K562 (cell line): ENCODE measurements around the gene IPPK. TPM values are rescaled to one million over a fixed set of nuclear protein-coding genes. Genes with fewer than 3 reads are reported as not detected.

Experiments
- ATAC-seq: fragments of 200-7000 bp; cut with Tn5 transposase; 3 replicates; pipeline ENCODE4 v1.9.1; 2020; ENCODE audit warnings: moderate library complexity
- BruUV-seq: library from RNA; stranded (reverse); fragments of 400-500 nt; replicated peaks from 2 replicates; lab custom pipeline; 2021; lab: Mats Ljungman, UMichigan
- CTCF ChIA-PET: fragments of 300-600 bp; formaldehyde crosslinking; extraction: SDS; loops from one replicate; lab custom pipeline; 2021; ENCODE audit warnings: low intra/inter-chr PET ratio; lab: Yijun Ruan, JAX
- POLR2A ChIA-PET: fragments of 300-600, 350-650 bp; sonication (Branson Sonifier 250); formaldehyde crosslinking; extraction: SDS; loops from one replicate; lab custom pipeline; 2021; ENCODE audit warnings: antibody characterized with exemption, inconsistent platforms; lab: Yijun Ruan, JAX
- DNase-seq, 4 experiments: peaks; one replicate each; pipeline versions ENCODE4 v3.0.0 to v3.0.0-alpha.2; 2011 to 2018; ENCODE audit warnings: low spot score in 3 of 4, mixed read lengths in 3 of 4; ENCODE audit errors: extremely low read depth in 1 of 4
- FAIRE-seq: peaks from 2 replicates; lab custom pipeline; 2011; peaks lifted over from hg19 to GRCh38; lab: Jason Lieb, UNC
- H2AFZ ChIP-seq: 2 replicates; pipeline ENCODE4 v1.6.0; 2011; ENCODE audit warnings: low read depth, low read length, control low read depth, inconsistent platforms
- H3K27ac ChIP-seq: fragments of 200-600 bp; 3 replicates; pipeline ENCODE4 v1.8.0; 2011; ENCODE audit warnings: low read depth, mild to moderate bottlenecking, control low read depth, inconsistent platforms, low read length, moderate library complexity, mixed read lengths; ENCODE audit errors: extremely low read depth
- H3K27me3 ChIP-seq, 2 experiments: fragments of 300-600 bp in 1 of 2; 2 replicates in 1 of 2; 3 replicates in 1 of 2; pipeline versions ENCODE4 v1.6.0 to v1.8.0; 2011; ENCODE audit warnings: inconsistent platforms in 2 of 2, low read length in 2 of 2, mild to moderate bottlenecking in 1 of 2, mixed read lengths in 1 of 2, moderate library complexity in 1 of 2; ENCODE audit not compliant: control insufficient read depth in 2 of 2, insufficient read depth in 2 of 2
- H3K36me3 ChIP-seq: fragments of 300-600 bp; 3 replicates; pipeline ENCODE4 v1.8.0; 2011; ENCODE audit warnings: mild to moderate bottlenecking, low read length, inconsistent platforms; ENCODE audit not compliant: control insufficient read depth, insufficient read depth
- H3K4me1 ChIP-seq, 2 experiments: fragments of 200-600 bp in 1 of 2; replicated peaks in 1 of 2; 2 replicates in 1 of 2; 3 replicates in 1 of 2; pipeline versions ENCODE4 v1.5.1 to v1.8.0; 2011; ENCODE audit warnings: inconsistent platforms in 2 of 2, low read length in 2 of 2, mild to moderate bottlenecking in 1 of 2, mixed read lengths in 1 of 2, moderate library complexity in 1 of 2; ENCODE audit not compliant: control insufficient read depth in 2 of 2, insufficient read depth in 2 of 2
- H3K4me2 ChIP-seq: 2 replicates; pipeline ENCODE4 v1.6.1; 2011; ENCODE audit warnings: low read length, control low read depth, inconsistent platforms, mixed read lengths; ENCODE audit not compliant: insufficient read depth
- H3K4me3 ChIP-seq: fragments of 200-600 bp; sonication (generic), shearing (Covaris generic); 2 replicates; pipeline ENCODE4 v1.5.1; 2016; ENCODE audit warnings: control low read depth, inconsistent platforms
- H3K79me2 ChIP-seq: fragments of 200-600 bp; 3 replicates; pipeline ENCODE4 v1.8.0; 2011; ENCODE audit warnings: low read length, inconsistent platforms; ENCODE audit not compliant: control insufficient read depth, insufficient read depth
- H3K9ac ChIP-seq, 2 experiments: 2 replicates each; pipeline versions ENCODE4 v1.6.0 to v1.6.1; 2011; ENCODE audit warnings: low read depth in 2 of 2, low read length in 2 of 2, control low read depth in 1 of 2, inconsistent platforms in 1 of 2, mild to moderate bottlenecking in 1 of 2, mixed read lengths in 1 of 2; ENCODE audit not compliant: insufficient read depth in 1 of 2
- H3K9me1 ChIP-seq: one replicate; pipeline ENCODE4 v1.6.0; 2011; ENCODE audit warnings: inconsistent platforms, mild to moderate bottlenecking, low read length, moderate library complexity; ENCODE audit not compliant: control insufficient read depth, insufficient read depth
- H3K9me3 ChIP-seq: replicated peaks from 2 replicates; pipeline ENCODE4 v1.5.1; 2011; ENCODE audit warnings: low read depth, low read length, inconsistent platforms; ENCODE audit not compliant: control insufficient read depth, insufficient read depth
- H4K20me1 ChIP-seq: replicated peaks from 2 replicates; pipeline ENCODE4 v1.6.1; 2011; ENCODE audit warnings: low read length, inconsistent platforms, mixed read lengths; ENCODE audit not compliant: control insufficient read depth, insufficient read depth
- GMEB1 ChIP-seq: fragments of 250-450 bp; sonication (Bioruptor Pico); IDR thresholded peaks from 2 replicates; pipeline ENCODE4 v1.4.0; 2020; ENCODE audit warnings: mild to moderate bottlenecking
- HNRNPL ChIP-seq: fragments of 200-400 bp; formaldehyde crosslinking; IDR thresholded peaks from 2 replicates; pipeline ENCODE4 v1.6.1; 2017; ENCODE audit warnings: low read depth, mild to moderate bottlenecking, low read length
- RCOR1 ChIP-seq, 2 experiments: IDR thresholded peaks; 2 replicates each; pipeline ENCODE4 v1.6.1; 2012; ENCODE audit warnings: low read depth in 2 of 2, low read length in 2 of 2, borderline replicate concordance in 1 of 2, improper control_type of control experiment in 1 of 2
- REST ChIP-seq, 2 experiments: fragments of 450-650 bp; formaldehyde crosslinking in 1 of 2; IDR thresholded peaks; 2 replicates each; pipeline versions ENCODE4 v1.4.0 to v1.6.1; 2014 to 2020; ENCODE audit warnings: mild to moderate bottlenecking in 2 of 2, borderline replicate concordance in 1 of 2, low read depth in 1 of 2
- RUNX1 ChIP-seq: sonication (generic); IDR thresholded peaks from 2 replicates; pipeline ENCODE4 v1.6.1; 2016; ENCODE audit warnings: antibody characterized with exemption, low read depth
- STAG1 ChIP-seq: sonication (generic); formaldehyde crosslinking; IDR thresholded peaks from 2 replicates; pipeline ENCODE4 v1.5.0; 2020; ENCODE audit warnings: missing genetic modification reagents, borderline replicate concordance
- ZBTB7A ChIP-seq: IDR thresholded peaks from 2 replicates; pipeline ENCODE4 v1.6.1; 2011; ENCODE audit warnings: low read depth, mild to moderate bottlenecking, low read length, moderate library complexity, borderline replicate concordance; ENCODE audit not compliant: control insufficient read depth
- ZEB2 ChIP-seq: fragments of 450-650 bp; IDR thresholded peaks from 2 replicates; pipeline ENCODE4 v1.6.1; 2016
- ZFX ChIP-seq: sonication (generic); formaldehyde crosslinking; IDR thresholded peaks from 2 replicates; pipeline ENCODE4 v1.8.0; 2022; ENCODE audit warnings: mild to moderate bottlenecking, missing genetic modification reagents, moderate library complexity
- WGBS: fragments of 100-300 bp; shearing (Covaris generic); methylation state at CpG from one replicate; pipeline ENCODE4 v1.1.6; 2016; ENCODE audit warnings: low coverage, mixed read lengths; ENCODE audit not compliant: insufficient coverage; ENCODE audit errors: missing lambda C conversion rate; 5-methylcytosine and 5-hydroxymethylcytosine counted together
- in situ Hi-C: fragments of 300-500 bp; cut with MboI; formaldehyde crosslinking; loops from 4 replicates; pipeline ENCODE4 v1.15.0; 2018; ENCODE audit warnings: inconsistent platforms, mixed read lengths
- intact Hi-C: fragments of 100-400 bp; cut with micrococcal nuclease; formaldehyde crosslinking; loops from 2 replicates; pipeline ENCODE4 v1.14.2; 2022
- polyA plus RNA-seq, 8 experiments: library from polyadenylated mRNA; depleted of rRNA in 4 of 8; stranded (reverse) in 5 of 8; unstranded in 3 of 8; fragments of >200 nt; fragmentation: Nextera tagmentation in 2 of 8; fragmentation: Illumina TruSeq in 1 of 8; extraction: Ambion mirVana in 2 of 8; extraction: Trizol in 1 of 8; gene quantifications; 2 replicates each; pipeline versions ENCODE4 v1.2.1 to v1.2.3, GENCODE V29; 2011 to 2014; ENCODE audit warnings: inconsistent platforms in 1 of 8, missing spikeins in 1 of 8
- total RNA-seq, 7 experiments: library from RNA; depleted of rRNA in 6 of 7; stranded (reverse); fragments of >200 nt in 6 of 7; fragmentation: Illumina TruSeq in 2 of 7; extraction: Trizol in 2 of 7; gene quantifications; 2 replicates each; pipeline versions ENCODE4 v1.2.1 to v1.2.3, GENCODE V29; 2011 to 2021; ENCODE audit warnings: low replicate concordance in 1 of 7
- TF ChIP-seq, protein P1 (sequence below): fragments of 450-650 bp; formaldehyde crosslinking; IDR thresholded peaks from 2 replicates; pipeline ENCODE4 v1.4.0; 2020; ENCODE audit warnings: mild to moderate bottlenecking, moderate library complexity

IPPK gene
- total and polyA plus RNA-seq, 9 of the 15 experiments (the other 6 are each of a cell fraction or from before 2014, with no cell fraction given): 3.1 to 22.2 (median 11.2) TPM

DNA sequence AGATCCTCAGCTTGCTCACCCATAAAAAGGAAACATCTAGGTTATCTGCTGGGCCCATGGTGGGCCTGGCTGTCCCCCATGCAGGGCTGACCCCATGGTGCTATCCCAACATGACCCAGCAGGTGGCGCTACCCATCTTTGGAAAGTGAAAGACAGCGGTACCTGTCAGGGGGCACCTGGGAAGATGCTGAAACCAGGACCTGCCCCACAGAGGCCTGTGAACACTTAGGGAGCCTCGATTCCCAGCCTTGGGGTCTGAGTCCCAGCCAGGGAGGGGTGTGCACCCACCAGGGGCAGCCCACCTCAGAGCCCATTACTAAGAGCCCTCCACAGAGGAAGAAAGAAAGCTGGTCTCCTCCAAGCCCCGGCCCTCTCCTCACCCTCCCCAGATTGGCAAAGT is 46.6 kb upstream of the IPPK start:
- POLR2A ChIA-PET: interaction anchor here (0.6 kb wide), 2 partner anchors 41 to 231 kb away, joined by 3 read pairs; no protein-coding TSS in a partner anchor
- FAIRE-seq (peak; percentile 88), ATAC-seq (peak; percentile 95), DNase-seq (peak; percentile 70 to 82 (median 78))
- no peaks in the 10 kb centered on the region for H3K9me1 ChIP-seq
- CTCF ChIA-PET: interaction anchor here (0.7 to 2.9 kb wide), 2 partner anchors 74 to 416 kb away, joined by 3 to 26 read pairs; no protein-coding TSS in a partner anchor
- H3K4me1 ChIP-seq: peaks cover 8 to 19% of the 10 kb centered on the region in 2 experiments
- H3K9ac ChIP-seq: no peak overlapping the region
- no peak overlapping the region for H3K4me3 ChIP-seq
- no peaks in the 10 kb centered on the region; the same call in 2 of the 3 replicates for H3K79me2 ChIP-seq
- H3K27me3 ChIP-seq: no peaks in the 10 kb centered on the region
- BruUV-seq: no TSS peak
- peaks cover 96% of the 10 kb centered on the region; the same call in 2 of the 3 replicates for H3K36me3 ChIP-seq
- H2AFZ ChIP-seq: no peak overlapping the region
- 18% methylated on average over 4 of the region's 4 CpGs for WGBS
- no peak overlapping the region for H3K27ac ChIP-seq
- in situ Hi-C loops: loop anchor here (10.0 kb wide), 1 partner anchor 68 kb away; no protein-coding TSS in a partner anchor
- no peak overlapping the region for H3K4me2 ChIP-seq
- no peaks in the 10 kb centered on the region for H3K9me3 ChIP-seq
- intact Hi-C loops: loop anchor here (1.0 kb wide), 1 partner anchor 74 kb away; no protein-coding TSS in a partner anchor
- peaks cover 19% of the 10 kb centered on the region for H4K20me1 ChIP-seq
- TF ChIP-seq ZEB2 (peak; percentile 59; the same call in 1 of the 2 replicates), GMEB1 (CRISPR knock-in tag) (no peak), ZBTB7A (peak; percentile 81), RCOR1 (IDR thresholded peaks at IDR 0.05; ENCODE audit: borderline replicate concordance in 1 of 2, low read depth in 2 of 2, low read length in 2 of 2) (peak in 1 of 2 experiments; percentile 47; a peak in 1 of 4 replicates), REST (IDR thresholded peaks at IDR 0.05; ENCODE audit: borderline replicate concordance) (peak; percentile 75), REST (CRISPR knock-in tag; IDR thresholded peaks at IDR 0.05; ENCODE audit: low read depth) (no peak), STAG1 (CRISPR knock-in tag) (peak; percentile 31; the same call in 1 of the 2 replicates), HNRNPL (no peak), RUNX1 (no peak), ZFX (CRISPR knock-in tag) (no peak)
- TF ChIP-seq, protein P1, sequence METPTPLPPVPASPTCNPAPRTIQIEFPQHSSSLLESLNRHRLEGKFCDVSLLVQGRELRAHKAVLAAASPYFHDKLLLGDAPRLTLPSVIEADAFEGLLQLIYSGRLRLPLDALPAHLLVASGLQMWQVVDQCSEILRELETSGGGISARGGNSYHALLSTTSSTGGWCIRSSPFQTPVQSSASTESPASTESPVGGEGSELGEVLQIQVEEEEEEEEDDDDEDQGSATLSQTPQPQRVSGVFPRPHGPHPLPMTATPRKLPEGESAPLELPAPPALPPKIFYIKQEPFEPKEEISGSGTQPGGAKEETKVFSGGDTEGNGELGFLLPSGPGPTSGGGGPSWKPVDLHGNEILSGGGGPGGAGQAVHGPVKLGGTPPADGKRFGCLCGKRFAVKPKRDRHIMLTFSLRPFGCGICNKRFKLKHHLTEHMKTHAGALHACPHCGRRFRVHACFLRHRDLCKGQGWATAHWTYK: no peak
